ENCODE results near the gene PIK3IP1. TPM values are rescaled to one million over a fixed set of nuclear protein-coding genes. Genes with fewer than 3 reads are reported as not detected.
A peak's percentile ranks its signal among the peaks of the same experiment; 100 is the strongest.

PIK3IP1 gene
- total RNA-seq, 1 experiment from 2014 or later: 0.87 TPM

DNA sequence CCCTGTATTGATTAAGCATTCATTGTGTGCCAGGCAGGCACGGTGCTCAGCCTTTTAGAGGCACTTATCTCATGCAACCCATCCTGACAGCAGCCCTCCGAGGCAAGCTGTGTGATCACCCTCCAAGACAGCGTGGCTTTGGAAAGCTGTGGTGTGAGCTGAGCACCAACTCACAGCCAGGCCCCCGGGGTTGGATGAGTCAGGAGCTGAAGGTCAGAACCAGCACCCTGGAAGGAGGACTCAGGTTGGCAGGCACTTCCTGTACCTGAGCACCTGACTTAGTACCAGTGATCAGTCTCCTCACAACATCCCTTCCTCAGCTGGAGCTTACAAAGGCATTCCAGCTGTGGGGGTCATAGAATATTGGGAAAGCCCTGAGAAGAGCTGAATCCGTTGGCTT is 44.9 kb upstream of the PIK3IP1 start:
- H3T11ph ChIP-seq (ENCODE audit: low read length): no peak overlapping the region
- H3K4me1 ChIP-seq (ENCODE audit: insufficient read depth, low read length): no peaks in the 10 kb centered on the region
- H2BK20ac ChIP-seq (ENCODE audit: low read depth, low read length, poor library complexity, severe bottlenecking): no peak overlapping the region
- TF ChIP-seq, protein P1, sequence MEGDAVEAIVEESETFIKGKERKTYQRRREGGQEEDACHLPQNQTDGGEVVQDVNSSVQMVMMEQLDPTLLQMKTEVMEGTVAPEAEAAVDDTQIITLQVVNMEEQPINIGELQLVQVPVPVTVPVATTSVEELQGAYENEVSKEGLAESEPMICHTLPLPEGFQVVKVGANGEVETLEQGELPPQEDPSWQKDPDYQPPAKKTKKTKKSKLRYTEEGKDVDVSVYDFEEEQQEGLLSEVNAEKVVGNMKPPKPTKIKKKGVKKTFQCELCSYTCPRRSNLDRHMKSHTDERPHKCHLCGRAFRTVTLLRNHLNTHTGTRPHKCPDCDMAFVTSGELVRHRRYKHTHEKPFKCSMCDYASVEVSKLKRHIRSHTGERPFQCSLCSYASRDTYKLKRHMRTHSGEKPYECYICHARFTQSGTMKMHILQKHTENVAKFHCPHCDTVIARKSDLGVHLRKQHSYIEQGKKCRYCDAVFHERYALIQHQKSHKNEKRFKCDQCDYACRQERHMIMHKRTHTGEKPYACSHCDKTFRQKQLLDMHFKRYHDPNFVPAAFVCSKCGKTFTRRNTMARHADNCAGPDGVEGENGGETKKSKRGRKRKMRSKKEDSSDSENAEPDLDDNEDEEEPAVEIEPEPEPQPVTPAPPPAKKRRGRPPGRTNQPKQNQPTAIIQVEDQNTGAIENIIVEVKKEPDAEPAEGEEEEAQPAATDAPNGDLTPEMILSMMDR (conservative IDR thresholded peaks at IDR 0.05): no peak
- H3K4ac ChIP-seq (ENCODE audit: low read depth, low read length): no peak overlapping the region
- no peak overlapping the region for H2BK120ac ChIP-seq (ENCODE audit: low read depth, low read length, poor library complexity, severe bottlenecking)
- no peak overlapping the region for H2BK5ac ChIP-seq (ENCODE audit: insufficient read length, low read length)
- H3K27me3 ChIP-seq (ENCODE audit: insufficient read depth, low read length): no peaks in the 10 kb centered on the region
- Mint-ChIP-seq H3K27me3 (ENCODE audit: low read depth) (no peaks in the 10 kb centered on the region), H3K4me3 (no peak overlapping the region), H3K4me1 (peaks cover 32 to 36% of the 10 kb centered on the region in 2 experiments), H3K9me3 (no peaks in the 10 kb centered on the region), H3K27ac (peak overlapping the region in 1 of 3 experiments; percentile 73; a peak in 2 of 7 replicates), H3K36me3 (ENCODE audit: insufficient read depth in 1 of 3, low read depth in 3 of 3) (peaks cover 68 to 95% (median 89%) of the 10 kb centered on the region in 3 experiments)
- DNase-seq: no peak
- H4K20me1 ChIP-seq (ENCODE audit: control insufficient read depth, insufficient read depth, insufficient read length): no peaks in the 10 kb centered on the region
- no peak overlapping the region for H2BK15ac ChIP-seq (ENCODE audit: low read depth, low read length)
- no CpG with 5 or more reads among the region's 5 CpGs for WGBS (ENCODE audit: extremely low coverage, insufficient read length, low lambda C conversion rate)
- no peak overlapping the region for H3K4me2 ChIP-seq (ENCODE audit: insufficient read depth, insufficient read length, low read length)
- no peak overlapping the region for H2BK12ac ChIP-seq (ENCODE audit: insufficient read length, low read depth, low read length)
- H3K79me2 ChIP-seq (ENCODE audit: insufficient read depth, low read length): peaks cover under 1% of the 10 kb centered on the region; the same call in 1 of the 2 replicates
- no peak overlapping the region for H3K27ac ChIP-seq (ENCODE audit: insufficient read length, low read depth, low read length)
- H3K9ac ChIP-seq (ENCODE audit: extremely low read depth, insufficient read length, low read length): no peak overlapping the region
- H4K8ac ChIP-seq (replicated peaks; ENCODE audit: insufficient read length, low read depth, low read length): no peak overlapping the region
- H3K18ac ChIP-seq (ENCODE audit: insufficient read length, low read depth, low read length): no peak overlapping the region
- no peaks in the 10 kb centered on the region for H3K23me2 ChIP-seq (ENCODE audit: insufficient read length, low read depth, low read length, poor library complexity, severe bottlenecking)
- H3K23ac ChIP-seq (ENCODE audit: insufficient read length, low read depth, low read length): no peak overlapping the region
- no peak overlapping the region for H3K14ac ChIP-seq (ENCODE audit: insufficient read depth, low read length)
- no peaks in the 10 kb centered on the region for H3K9me3 ChIP-seq (ENCODE audit: control insufficient read depth, low read depth, low read length)
- no peak overlapping the region for H3K56ac ChIP-seq (ENCODE audit: insufficient read length, low read depth, low read length)
- H2AK5ac ChIP-seq (ENCODE audit: insufficient read length, low read length): no peak overlapping the region
- H4K91ac ChIP-seq (ENCODE audit: insufficient read length, low read depth, low read length): no peak overlapping the region
- no peak overlapping the region for H4K5ac ChIP-seq (ENCODE audit: insufficient read length, low read depth, low read length)
- H2AFZ ChIP-seq (ENCODE audit: low read length): no peak overlapping the region
- peaks cover 6% of the 10 kb centered on the region for H3K79me1 ChIP-seq (ENCODE audit: insufficient read depth, low read depth, low read length, poor library complexity, severe bottlenecking)
